Mesenteric fat pad (tissue), 1 donor: Measurements from ENCODE around the gene MAN1A2. TPM values are rescaled to one million over a fixed set of nuclear protein-coding genes. Genes with fewer than 3 reads are reported as not detected.

Source experiments
- DNase-seq: peaks from one replicate; pipeline ENCODE4 v3.0.0-alpha.2; 2020; ENCODE audit warnings: low spot score
- total RNA-seq: library from RNA; stranded (reverse); fragmentation: NEBNext Ultra II Directional; extraction: Animal tissue kit (Norgen Biotek cat#: 25700); gene quantifications from one replicate; pipeline ENCODE4 v1.2.1, GENCODE V29; 2021
- donor health status: DM: yes; HTN: yes; CAD: no.

Gene MAN1A2
- total RNA-seq, 1 donor from 2014 or later: 40.9 TPM

DNA sequence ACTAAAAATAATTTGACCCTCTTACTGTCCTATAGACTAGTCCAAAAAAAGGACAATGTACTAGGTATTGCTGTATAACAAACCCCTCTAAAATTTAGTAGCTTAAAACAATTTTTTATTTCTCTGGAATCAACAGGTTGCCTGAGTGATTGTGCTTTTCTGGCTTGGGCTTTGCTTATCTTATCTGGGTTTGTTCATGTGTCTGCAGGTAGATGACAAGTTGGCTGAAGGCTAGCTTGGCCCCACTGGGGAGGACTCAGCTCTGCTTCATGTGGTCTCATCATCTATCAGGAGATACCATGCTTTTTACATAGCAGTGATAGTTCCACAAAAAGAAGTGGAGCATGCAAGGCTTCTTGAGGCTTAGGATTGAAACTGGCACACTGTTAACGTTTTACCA is 114.2 kb downstream of the MAN1A2 start:
- no peak for DNase-seq

DNA sequence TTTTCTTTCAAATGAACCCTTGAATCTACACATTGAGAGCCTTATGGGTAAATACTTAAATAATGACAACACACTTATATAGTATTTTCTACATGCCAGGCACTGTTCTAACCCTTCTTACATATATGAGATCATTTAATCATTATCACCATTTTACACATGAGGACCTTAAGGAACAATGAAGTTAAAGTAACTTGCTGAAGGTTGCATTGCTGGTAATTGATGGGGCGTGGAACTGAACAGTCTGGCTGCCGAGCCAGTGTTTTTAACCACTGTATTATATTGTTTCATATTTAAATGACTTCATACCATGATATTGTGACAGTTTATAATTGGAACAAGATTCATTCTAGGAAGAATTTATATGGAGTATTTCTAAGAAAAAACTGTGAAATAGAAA is 126.7 kb downstream of the MAN1A2 start:
- DNase-seq: no peak

GRCh38 chr1:117495068-117495467 is 127.8 kb downstream of the MAN1A2 start:
- DNase-seq: no peak

- DNase-seq: no peak
Observed at GRCh38 chr1:117499071-117499470, 131.8 kb downstream of the MAN1A2 start.

DNA sequence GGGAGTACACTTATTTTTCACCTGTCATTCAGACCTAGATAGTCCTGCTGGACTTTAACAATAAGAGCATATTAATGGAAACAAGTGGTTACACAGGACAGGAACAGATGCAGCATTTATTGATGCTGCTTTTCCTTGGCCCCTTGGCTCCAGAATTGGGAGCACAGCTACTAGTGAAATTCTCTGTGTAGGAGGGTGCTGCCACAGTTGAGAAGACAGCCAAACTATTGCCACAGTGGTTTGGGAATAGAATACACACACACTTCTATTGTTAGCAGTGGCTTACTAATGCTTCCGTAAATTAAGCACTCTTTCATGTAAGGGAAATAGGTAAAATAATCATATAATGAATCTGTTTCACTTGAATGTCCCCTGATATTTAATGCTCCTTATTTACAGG is 133.3 kb downstream of the MAN1A2 start:
- no peak for DNase-seq

GRCh38 chr1:117501281-117501680 is 134.0 kb downstream of the MAN1A2 start:
- no peak for DNase-seq

GRCh38 chr1:117511273-117511672 is 144.0 kb downstream of the MAN1A2 start:
- no peak for DNase-seq

DNA sequence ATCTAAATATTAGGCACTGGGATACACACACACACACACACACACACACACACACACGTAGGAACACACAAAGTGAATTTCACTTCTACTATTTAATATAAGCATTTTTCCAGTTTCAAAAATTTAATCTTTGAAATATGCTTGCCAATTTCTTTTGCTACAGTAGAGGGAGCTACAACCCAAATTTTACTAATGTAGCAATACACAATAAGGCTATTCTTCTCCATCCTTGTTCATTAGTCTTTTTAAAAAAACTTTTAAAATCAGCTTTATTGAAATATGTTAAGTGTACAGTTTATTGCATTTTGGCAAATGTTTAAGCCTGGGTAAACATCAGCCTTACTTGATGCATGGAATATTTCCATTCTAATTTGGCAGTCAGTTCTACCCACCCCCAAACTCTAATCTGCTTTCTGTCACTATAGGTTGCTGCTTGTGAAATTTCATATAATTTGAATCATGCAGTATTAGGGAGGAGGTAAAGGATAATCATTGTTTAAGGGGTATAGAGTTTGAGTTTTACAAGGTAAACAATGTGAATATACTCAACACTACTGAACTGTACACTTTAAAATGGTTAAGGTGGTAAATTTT is 145.6 kb downstream of the MAN1A2 start:
- no peak for DNase-seq

DNA sequence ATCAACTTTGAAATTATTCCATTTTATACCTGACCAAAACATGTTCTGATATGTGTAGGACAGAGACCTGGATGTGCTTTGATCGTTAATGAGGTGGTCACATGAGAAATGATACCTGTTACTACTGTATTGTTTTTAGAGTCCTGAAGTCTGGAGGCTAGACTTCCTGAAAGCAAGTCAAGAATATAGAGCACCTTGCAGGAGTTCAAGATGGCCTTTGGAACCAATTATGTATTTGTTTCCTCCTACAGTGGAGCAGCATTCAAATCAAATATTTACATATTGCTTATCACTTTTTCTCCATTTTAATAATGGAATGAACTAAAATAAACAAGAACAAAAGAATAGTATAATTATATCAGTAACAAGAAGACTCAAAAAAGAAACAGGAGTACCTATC is 155.9 kb downstream of the MAN1A2 start:
- DNase-seq: no peak

- DNase-seq: no peak
Observed at GRCh38 chr1:117527074-117527473, 159.8 kb downstream of the MAN1A2 start.

DNA sequence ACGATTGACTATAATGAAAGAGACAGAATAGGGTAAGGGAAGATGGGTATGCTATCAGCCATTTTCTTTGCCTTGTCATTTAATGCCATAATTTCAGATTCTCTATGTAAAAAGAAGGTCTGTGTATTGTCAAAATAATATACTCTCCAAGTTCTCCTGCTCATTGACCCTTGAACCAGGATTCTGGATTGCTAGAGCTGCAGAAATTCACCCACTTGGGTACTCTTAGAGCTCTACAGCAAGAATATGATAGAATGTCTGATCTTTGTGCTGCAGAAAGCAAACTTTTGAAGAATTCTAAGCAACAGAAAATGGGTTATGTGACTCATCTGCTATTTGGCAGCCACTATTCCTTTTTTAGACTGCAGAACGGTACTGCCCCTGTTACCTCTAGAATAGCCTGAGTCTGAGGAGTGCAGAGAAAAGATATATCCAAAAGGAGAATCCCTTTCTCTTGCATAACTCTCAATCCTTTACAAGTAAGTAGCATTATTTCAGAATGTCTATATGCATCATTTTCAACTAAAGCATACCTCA is 160.4 kb downstream of the MAN1A2 start:
- DNase-seq: no peak

DNA sequence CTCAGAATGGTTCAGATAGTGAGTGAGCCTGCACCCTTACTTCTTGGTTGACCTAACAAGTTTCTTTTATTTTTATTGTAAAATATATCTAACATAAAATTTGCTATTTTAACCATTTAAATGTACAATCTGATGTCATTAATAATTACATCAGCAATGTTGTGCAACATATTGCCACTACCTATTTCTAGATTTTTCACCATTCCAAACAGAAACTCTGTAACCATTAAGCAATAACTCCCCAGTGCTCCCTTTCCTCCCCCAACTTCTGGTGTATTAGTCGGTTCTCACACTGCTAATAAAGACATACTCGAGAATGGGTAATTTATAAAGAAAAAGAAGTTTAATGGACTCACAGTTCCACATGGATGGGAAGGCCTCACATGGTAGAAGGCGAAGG is 162.4 kb downstream of the MAN1A2 start:
- no peak for DNase-seq

GRCh38 chr1:117531222-117531621 is 164.0 kb downstream of the MAN1A2 start:
- DNase-seq: no peak

GRCh38 chr1:117534995-117535467 is 167.8 kb downstream of the MAN1A2 start:
- no peak for DNase-seq

- DNase-seq: no peak
Observed at GRCh38 chr1:117535821-117536220, 168.6 kb downstream of the MAN1A2 start.

GRCh38 chr1:117537291-117537920 is 170.2 kb downstream of the MAN1A2 start:
- DNase-seq: no peak

GRCh38 chr1:117540532-117540931 is 173.3 kb downstream of the MAN1A2 start:
- no peak for DNase-seq

DNA sequence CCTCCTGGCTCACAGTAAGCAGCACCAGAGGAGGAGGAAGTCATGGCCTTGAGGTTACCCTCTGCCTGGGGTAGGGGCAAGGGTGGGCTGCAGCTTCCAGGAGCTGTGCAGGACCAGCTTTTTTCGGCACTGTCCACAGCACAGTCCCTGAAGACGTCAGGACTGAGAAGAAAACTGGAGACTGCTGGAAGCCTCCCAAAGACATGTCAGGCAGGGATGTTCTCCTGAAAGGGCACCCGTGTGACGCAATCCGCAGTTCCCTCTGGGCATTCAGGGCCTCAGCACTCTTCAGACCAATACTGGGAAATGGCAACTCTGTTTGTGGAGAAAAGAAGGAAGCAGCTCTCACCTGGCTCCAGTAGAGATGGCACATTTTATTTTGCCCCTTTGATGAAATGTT is 173.8 kb downstream of the MAN1A2 start:
- DNase-seq: no peak

- DNase-seq: no peak
Observed at GRCh38 chr1:117541585-117541984, 174.3 kb downstream of the MAN1A2 start.

GRCh38 chr1:117544509-117545109 is 177.4 kb downstream of the MAN1A2 start:
- DNase-seq: no peak

- DNase-seq: no peak
Observed at GRCh38 chr1:117546467-117546866, 179.2 kb downstream of the MAN1A2 start.

DNA sequence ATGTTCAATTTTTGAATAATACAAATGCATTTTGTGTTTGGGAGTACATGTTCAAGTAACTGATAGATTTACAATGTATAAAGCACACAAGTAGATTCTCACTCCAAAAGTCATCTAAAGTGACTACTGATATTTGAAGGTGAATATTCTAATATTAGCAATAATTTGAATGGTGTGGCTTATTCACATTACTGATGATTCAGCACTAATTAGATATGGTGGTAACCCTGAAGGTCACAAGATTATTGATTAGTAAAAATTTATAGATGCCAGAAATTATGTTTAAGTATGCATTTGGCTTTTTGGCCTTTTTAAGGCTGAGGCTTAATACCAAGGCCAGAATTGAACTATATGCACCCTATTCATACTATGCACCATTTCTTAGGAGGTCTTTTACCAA is 186.2 kb downstream of the MAN1A2 start:
- DNase-seq: no peak

DNA sequence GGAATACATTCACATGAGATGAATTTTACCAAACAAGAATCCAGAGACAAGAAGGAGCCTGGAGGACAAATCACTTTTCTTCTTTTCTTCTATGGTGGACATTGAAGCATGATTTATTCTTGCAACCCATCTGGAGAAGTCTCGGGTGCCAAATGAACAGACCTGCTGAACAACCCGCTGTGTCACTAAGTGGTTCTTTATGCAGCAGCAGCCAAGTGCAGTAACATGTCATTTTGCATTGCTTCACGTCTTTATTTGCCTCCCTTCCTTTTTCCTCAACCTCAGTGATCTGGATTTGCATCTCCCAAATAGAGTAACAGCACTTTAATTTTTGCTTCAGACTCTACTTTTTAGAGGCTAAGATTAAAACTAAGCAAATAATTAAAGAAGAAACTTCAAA is 188.6 kb downstream of the MAN1A2 start:
- no peak for DNase-seq
